Endothelial cell of umbilical vein (primary cell): Measurements from ENCODE around the gene PIM2. TPM values are rescaled to one million over a fixed set of nuclear protein-coding genes. Genes with fewer than 3 reads are reported as not detected.
A peak's percentile ranks its signal among the peaks of the same experiment; 100 is the strongest.

Experiments
- BruUV-seq: library from RNA; stranded (reverse); fragments of 400-500 nt; replicated peaks from 2 replicates; lab custom pipeline; 2021; lab: Mats Ljungman, UMichigan
- CTCF ChIA-PET: fragments of 300-600, 350-600 bp; sonication (Branson Sonifier 250); formaldehyde crosslinking; loops from one replicate; lab custom pipeline; 2021; ENCODE audit warnings: antibody characterized with exemption, inconsistent platforms; lab: Charles Lee
- POLR2A ChIA-PET: fragments of 300-600, 350-600 bp; sonication (Branson Sonifier 250); formaldehyde crosslinking; loops from one replicate; lab custom pipeline; 2021; ENCODE audit warnings: antibody characterized with exemption, inconsistent platforms; lab: Charles Lee
- DNase-seq: peaks from one replicate; pipeline ENCODE4 v3.0.0-alpha.2; 2011; ENCODE audit warnings: low read depth, low spot score
- FAIRE-seq: peaks from 2 replicates; lab custom pipeline; 2011; peaks lifted over from hg19 to GRCh38; lab: Jason Lieb, UNC
- H2AFZ ChIP-seq: 2 replicates; pipeline ENCODE4 v1.6.0; 2012; ENCODE audit warnings: low read depth, low read length, control low read depth, inconsistent platforms
- H3K27ac ChIP-seq: 2 replicates; pipeline ENCODE4 v1.5.1; 2011; ENCODE audit warnings: low read depth, mild to moderate bottlenecking, control low read depth, low read length, moderate library complexity; ENCODE audit not compliant: insufficient read depth
- H3K27me3 ChIP-seq, 2 experiments: 2 replicates each; pipeline versions ENCODE4 v1.6.0 to v1.6.1; 2011; ENCODE audit warnings: low read length in 2 of 2, mixed read lengths in 1 of 2; ENCODE audit not compliant: control insufficient read depth in 2 of 2, insufficient read depth in 2 of 2
- H3K36me3 ChIP-seq, 2 experiments: 2 replicates in 1 of 2; 3 replicates in 1 of 2; pipeline ENCODE4 v1.5.1; 2011; ENCODE audit warnings: low read length in 2 of 2, mild to moderate bottlenecking in 1 of 2, moderate library complexity in 1 of 2; ENCODE audit not compliant: control insufficient read depth in 2 of 2, insufficient read depth in 2 of 2; ENCODE audit errors: extremely low read depth in 1 of 2
- H3K4me1 ChIP-seq: 3 replicates; pipeline ENCODE4 v1.5.1; 2011; ENCODE audit warnings: mild to moderate bottlenecking, low read length; ENCODE audit not compliant: control insufficient read depth, insufficient read depth; ENCODE audit errors: extremely low read depth
- H3K4me2 ChIP-seq: 2 replicates; pipeline ENCODE4 v1.6.1; 2011; ENCODE audit warnings: low read length, control low read depth, mixed read lengths; ENCODE audit not compliant: insufficient read depth
- H3K4me3 ChIP-seq, 3 experiments: fragments of 200-600 bp in 1 of 3; sonication (generic), shearing (Covaris generic) in 1 of 3; replicated peaks in 1 of 3; 2 replicates each; pipeline ENCODE4 v1.5.1; 2011 to 2016; ENCODE audit warnings: control low read depth in 3 of 3, low read length in 3 of 3, mild to moderate bottlenecking in 2 of 3, inconsistent platforms in 1 of 3, low read depth in 1 of 3, moderate library complexity in 1 of 3; ENCODE audit not compliant: insufficient read depth in 1 of 3
- H3K79me2 ChIP-seq: 2 replicates; pipeline ENCODE4 v1.6.0; 2012; ENCODE audit warnings: low read length, inconsistent platforms; ENCODE audit not compliant: control insufficient read depth, insufficient read depth
- H3K9ac ChIP-seq: replicated peaks from 2 replicates; pipeline ENCODE3; 2011; ENCODE audit warnings: low read length, control low read depth; ENCODE audit not compliant: insufficient read depth; ENCODE audit errors: extremely low read depth
- H3K9me1 ChIP-seq: replicated peaks from 3 replicates; pipeline ENCODE4 v1.6.0; 2011; ENCODE audit warnings: mild to moderate bottlenecking, low read length; ENCODE audit not compliant: control insufficient read depth, insufficient read depth; ENCODE audit errors: extremely low read depth
- H3K9me3 ChIP-seq: replicated peaks from 2 replicates; pipeline ENCODE4 v1.5.1; 2012; ENCODE audit warnings: low read length, inconsistent platforms; ENCODE audit not compliant: control insufficient read depth, insufficient read depth
- H4K20me1 ChIP-seq: replicated peaks from 2 replicates; pipeline ENCODE3; 2011; ENCODE audit warnings: mild to moderate bottlenecking, low read length; ENCODE audit not compliant: control insufficient read depth, insufficient read depth; ENCODE audit errors: extremely low read depth
- FOS ChIP-seq: IDR thresholded peaks from 2 replicates; pipeline ENCODE4 v1.6.1; 2011; ENCODE audit warnings: mild to moderate bottlenecking, low read length, moderate library complexity, borderline replicate concordance; ENCODE audit not compliant: insufficient read depth
- GATA2 ChIP-seq: IDR thresholded peaks from 2 replicates; pipeline ENCODE4 v1.7.0; 2011; ENCODE audit warnings: low read depth, mild to moderate bottlenecking, moderate library complexity, mixed read lengths, low read length; ENCODE audit not compliant: insufficient read length, insufficient read depth
- JUN ChIP-seq: IDR thresholded peaks from 2 replicates; pipeline ENCODE4 v1.6.1; 2011; ENCODE audit warnings: borderline replicate concordance, low read depth; ENCODE audit not compliant: insufficient read length, insufficient read depth
- MYC ChIP-seq: IDR thresholded peaks from one replicate; pipeline ENCODE4 v1.6.1; 2011; ENCODE audit warnings: mild to moderate bottlenecking, low read depth, low read length
- POLR2AphosphoS5 ChIP-seq: IDR thresholded peaks from 2 replicates; pipeline ENCODE4 v1.6.1; 2012; ENCODE audit warnings: low read depth, mild to moderate bottlenecking, control low read depth, low read length, moderate library complexity; ENCODE audit not compliant: insufficient read depth
- dilution Hi-C: fragments of 300-500 bp; cut with MboI; formaldehyde crosslinking; loops from one replicate; pipeline ENCODE4 v1.15.0; 2019; ENCODE audit warnings: low sequenced_read_pairs; ENCODE audit not compliant: extremely low pct_ligation_motif_present
- intact Hi-C: fragments of 100-400 bp; cut with micrococcal nuclease; formaldehyde crosslinking; loops from one replicate; pipeline ENCODE4 v1.10.0; 2022
- polyA plus RNA-seq, 4 experiments: library from polyadenylated mRNA; depleted of rRNA in 3 of 4; stranded (reverse) in 3 of 4; unstranded in 1 of 4; fragments of >200 nt; gene quantifications; 2 replicates each; pipeline versions ENCODE4 v1.2.1 to v1.2.3, GENCODE V29; 2011 to 2012; ENCODE audit warnings: missing spikeins in 1 of 4
- total RNA-seq: library from RNA; stranded (reverse); gene quantifications from 2 replicates; pipeline ENCODE4 v1.2.3, GENCODE V29; 2021
- TF ChIP-seq, protein P1 (sequence below), 2 donors: IDR thresholded peaks; 1 replicate in 1 of 2; 2 replicates in 1 of 2; pipeline ENCODE4 v1.5.1; 2011; ENCODE audit warnings: low read length in 2 of 2, mild to moderate bottlenecking in 2 of 2, moderate library complexity in 2 of 2, control low read depth in 1 of 2, inconsistent platforms in 1 of 2, low read depth in 1 of 2; ENCODE audit not compliant: insufficient read depth in 1 of 2; ENCODE audit errors: extremely low read depth in 1 of 2

The PIM2 gene
- total and polyA plus RNA-seq, 2 donors (not counting 3 experiments of a cell fraction or from before 2014, with no cell fraction given), result 7.4 to 7.5 TPM

DNA sequence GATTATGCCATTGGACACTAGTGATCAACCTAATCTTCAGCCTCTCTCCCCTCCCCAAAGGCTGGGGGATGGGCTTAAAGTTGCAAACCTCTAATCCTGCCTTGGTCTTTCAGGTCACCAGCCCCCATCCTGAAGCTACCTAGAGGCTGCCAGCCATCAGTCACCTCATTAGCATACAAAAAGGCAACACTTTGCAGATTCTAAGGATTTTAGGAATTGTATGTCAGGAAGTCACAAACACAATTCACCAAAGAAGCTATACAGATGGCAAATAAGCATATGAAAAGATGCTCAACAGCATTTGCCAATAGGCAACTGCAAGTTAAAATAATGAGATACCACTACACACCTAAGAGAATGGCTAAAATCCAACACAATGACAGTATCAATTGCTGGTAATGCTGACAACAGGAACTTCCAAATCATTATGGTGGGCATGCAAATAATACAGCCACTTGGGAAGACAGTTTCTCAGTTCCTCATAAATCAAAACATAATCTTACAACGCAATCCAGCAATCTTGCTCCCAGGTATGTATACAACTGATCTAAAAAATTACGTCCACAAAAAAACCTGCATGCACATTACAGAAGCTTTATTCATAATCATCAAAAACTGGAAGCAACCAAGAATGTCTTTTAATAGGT is 9.0 kb upstream of the PIM2 start:
- dilution Hi-C loops, result no loop called here
- FAIRE-seq, result peak; percentile 50
- TF ChIP-seq GATA2 (no peak), JUN (no peak), MYC (no peak)
- no peaks in the 10 kb centered on the region for H3K4me1 ChIP-seq
- H3K4me3 ChIP-seq, result no peak overlapping the region
- no peak for DNase-seq
- no peak overlapping the region for H3K9ac ChIP-seq
- H3K4me2 ChIP-seq, result no peak overlapping the region
- ChIA-PET POLR2A (no interaction called here), CTCF (interaction anchor here (0.5 kb wide), 1 partner anchor 8 kb away, joined by 3 read pairs; no protein-coding TSS in a partner anchor)
- no peaks in the 10 kb centered on the region for H3K79me2 ChIP-seq
- H3K27ac ChIP-seq, result no peak overlapping the region
- intact Hi-C loops, result no loop called here
- no peak overlapping the region for H2AFZ ChIP-seq
- no peaks in the 10 kb centered on the region for H4K20me1 ChIP-seq
- H3K36me3 ChIP-seq, result peaks cover 0 to 10% of the 10 kb centered on the region in 2 experiments
- no peaks in the 10 kb centered on the region for H3K9me3 ChIP-seq
- BruUV-seq, result no TSS peak
- H3K27me3 ChIP-seq, result no peaks in the 10 kb centered on the region
- H3K9me1 ChIP-seq, result no peaks in the 10 kb centered on the region

DNA sequence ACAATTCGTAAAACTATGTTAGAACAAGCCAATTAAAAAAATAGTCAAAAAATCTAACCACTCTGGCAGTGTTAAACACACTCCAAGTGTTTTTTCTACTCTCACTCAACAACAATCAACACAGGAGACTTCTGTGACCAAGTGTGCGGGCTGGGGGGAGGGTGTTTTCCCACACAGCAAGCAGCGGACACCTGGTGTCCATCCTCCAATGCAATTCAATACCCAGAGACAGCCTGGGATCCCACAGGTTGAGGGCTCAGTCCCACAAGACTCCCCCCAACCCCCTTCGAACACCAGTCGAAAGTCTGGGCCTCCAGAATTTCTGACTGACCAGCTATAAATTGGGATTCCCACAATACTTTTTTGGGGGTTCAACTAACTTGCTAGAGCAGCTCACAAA is 8.3 kb upstream of the PIM2 start:
- CTCF ChIA-PET, result interaction anchor here (0.5 kb wide), 1 partner anchor 8 kb away, joined by 3 read pairs; no protein-coding TSS in a partner anchor

More for the DNA sequence above, 8.3 kb upstream of the PIM2 start:
- H2AFZ ChIP-seq, result no peak overlapping the region
- TF ChIP-seq POLR2AphosphoS5, result no peak
- no peak for TF ChIP-seq FOS
- TF ChIP-seq, protein P1, sequence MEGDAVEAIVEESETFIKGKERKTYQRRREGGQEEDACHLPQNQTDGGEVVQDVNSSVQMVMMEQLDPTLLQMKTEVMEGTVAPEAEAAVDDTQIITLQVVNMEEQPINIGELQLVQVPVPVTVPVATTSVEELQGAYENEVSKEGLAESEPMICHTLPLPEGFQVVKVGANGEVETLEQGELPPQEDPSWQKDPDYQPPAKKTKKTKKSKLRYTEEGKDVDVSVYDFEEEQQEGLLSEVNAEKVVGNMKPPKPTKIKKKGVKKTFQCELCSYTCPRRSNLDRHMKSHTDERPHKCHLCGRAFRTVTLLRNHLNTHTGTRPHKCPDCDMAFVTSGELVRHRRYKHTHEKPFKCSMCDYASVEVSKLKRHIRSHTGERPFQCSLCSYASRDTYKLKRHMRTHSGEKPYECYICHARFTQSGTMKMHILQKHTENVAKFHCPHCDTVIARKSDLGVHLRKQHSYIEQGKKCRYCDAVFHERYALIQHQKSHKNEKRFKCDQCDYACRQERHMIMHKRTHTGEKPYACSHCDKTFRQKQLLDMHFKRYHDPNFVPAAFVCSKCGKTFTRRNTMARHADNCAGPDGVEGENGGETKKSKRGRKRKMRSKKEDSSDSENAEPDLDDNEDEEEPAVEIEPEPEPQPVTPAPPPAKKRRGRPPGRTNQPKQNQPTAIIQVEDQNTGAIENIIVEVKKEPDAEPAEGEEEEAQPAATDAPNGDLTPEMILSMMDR (IDR thresholded peaks at IDR 0.05; ENCODE audit: extremely low read depth in 1 of 2, insufficient read depth in 1 of 2, low read depth in 1 of 2, low read length in 2 of 2), result no peak
- H3K9ac ChIP-seq, result no peak overlapping the region
- no peaks in the 10 kb centered on the region for H3K4me1 ChIP-seq
- H3K27me3 ChIP-seq, result no peaks in the 10 kb centered on the region
- POLR2A ChIA-PET, result no interaction called here
- H3K4me3 ChIP-seq, result no peak overlapping the region
- H3K79me2 ChIP-seq, result no peaks in the 10 kb centered on the region
- no peaks in the 10 kb centered on the region for H3K9me1 ChIP-seq
- no peaks in the 10 kb centered on the region for H4K20me1 ChIP-seq
- no peak overlapping the region for H3K4me2 ChIP-seq
- H3K36me3 ChIP-seq, result peaks cover 0 to 10% of the 10 kb centered on the region in 2 experiments
- DNase-seq (no peak), FAIRE-seq (no peak)
- H3K27ac ChIP-seq, result no peak overlapping the region
- dilution Hi-C loops (no loop called here), intact Hi-C loops (no loop called here)
- H3K9me3 ChIP-seq, result no peaks in the 10 kb centered on the region
- BruUV-seq, result no TSS peak
